Mucosa of rectum (tissue), 2 donors: ENCODE data around the gene USP37.

ENCODE experiments used
- H3K27ac ChIP-seq, 2 donors: one replicate each; pipeline ENCODE4 v1.7.0; 2013; ENCODE audit warnings: inconsistent platforms in 2 of 2, low read depth in 2 of 2, low read length in 2 of 2
- H3K27me3 ChIP-seq, 2 donors: one replicate each; pipeline ENCODE4 v1.7.0; 2013; ENCODE audit warnings: low read length in 2 of 2; ENCODE audit not compliant: control insufficient read depth in 2 of 2, insufficient read depth in 2 of 2
- H3K36me3 ChIP-seq, 2 donors: one replicate each; pipeline ENCODE4 v1.7.0; 2013; ENCODE audit warnings: low read length in 2 of 2; ENCODE audit not compliant: control insufficient read depth in 2 of 2, insufficient read depth in 2 of 2
- H3K4me1 ChIP-seq, 2 donors: one replicate each; pipeline ENCODE4 v1.7.0; 2013; ENCODE audit warnings: low read length in 2 of 2, mild to moderate bottlenecking in 1 of 2; ENCODE audit not compliant: control insufficient read depth in 2 of 2, insufficient read depth in 2 of 2
- H3K4me3 ChIP-seq, 2 donors: one replicate each; pipeline ENCODE4 v1.7.0; 2013; ENCODE audit warnings: low read length in 2 of 2
- H3K9ac ChIP-seq, 2 donors: one replicate each; pipeline ENCODE4 v1.7.0; 2013; ENCODE audit warnings: low read length in 2 of 2, low read depth in 1 of 2, mild to moderate bottlenecking in 1 of 2
- H3K9me3 ChIP-seq, 2 donors: one replicate each; pipeline ENCODE4 v1.7.0; 2013; ENCODE audit warnings: low read length in 2 of 2; ENCODE audit not compliant: control insufficient read depth in 2 of 2
- donor health status: healthy.
- donor health status: Normal muscosa, but diverticular disease.

The USP37 gene

GRCh38 chr2:218436992-218437391 lies 131.2 kb downstream of the USP37 start:
- peaks cover 42 to 60% of the 10 kb centered on the region in 2 donors for H3K36me3 ChIP-seq
- H3K27me3 ChIP-seq: no peaks in the 10 kb centered on the region
- no peak overlapping the region for H3K9ac ChIP-seq
- H3K27ac ChIP-seq: no peak overlapping the region
- H3K4me1 ChIP-seq: no peaks in the 10 kb centered on the region
- H3K4me3 ChIP-seq: no peak overlapping the region
- H3K9me3 ChIP-seq: no peaks in the 10 kb centered on the region

DNA sequence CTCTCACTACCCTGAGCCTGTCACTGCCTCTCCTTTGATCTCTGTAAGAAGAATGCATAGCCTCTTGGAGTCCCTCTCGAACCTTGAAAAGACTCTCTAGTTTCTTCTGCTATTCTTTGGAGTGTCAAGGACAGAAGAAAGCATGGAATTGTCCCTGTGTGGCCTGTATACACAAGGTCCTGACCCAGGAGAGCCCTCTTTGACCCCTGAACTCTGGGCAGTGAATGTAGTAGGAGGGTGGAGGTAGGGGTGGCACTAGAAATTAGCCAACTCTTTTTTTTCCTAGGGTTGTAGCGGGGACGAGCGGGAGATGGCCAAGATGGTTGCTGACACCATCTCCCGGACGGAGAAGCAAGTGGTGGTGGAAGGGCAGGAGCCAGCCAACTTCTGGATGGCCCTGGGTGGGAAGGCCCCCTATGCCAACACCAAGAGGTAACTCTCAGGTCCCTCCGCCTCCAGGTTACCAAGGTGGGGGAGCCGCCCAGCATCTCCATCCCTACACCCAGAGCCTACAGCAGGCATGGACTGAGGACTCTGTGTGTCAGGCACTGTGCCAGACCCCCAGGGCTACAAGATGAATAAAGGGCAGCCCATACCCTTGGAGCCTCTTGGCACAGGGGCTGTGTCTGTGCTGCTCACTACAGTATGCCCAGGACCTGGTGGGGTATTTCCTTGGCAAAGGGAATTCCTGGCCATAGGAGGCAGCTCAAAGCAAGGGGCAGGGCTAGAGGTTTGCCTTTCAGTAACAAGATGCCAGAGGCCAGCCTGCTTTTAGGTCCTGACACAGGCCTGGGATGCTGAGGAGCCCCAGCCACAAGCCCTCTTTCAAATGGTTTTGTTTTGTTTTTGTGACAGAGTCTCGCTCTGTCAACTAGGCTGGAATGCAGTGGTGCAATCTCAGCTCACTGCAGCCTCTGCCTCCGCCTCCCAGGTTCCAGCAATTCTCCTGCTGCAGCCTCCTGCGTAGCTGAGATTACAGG lies 132.9 kb downstream of the USP37 start:
- H3K9ac ChIP-seq: no peak overlapping the region
- no peak overlapping the region for H3K27ac ChIP-seq
- peaks cover 50 to 67% of the 10 kb centered on the region in 2 donors for H3K36me3 ChIP-seq
- no peaks in the 10 kb centered on the region for H3K9me3 ChIP-seq
- H3K4me3 ChIP-seq: no peak overlapping the region
- H3K27me3 ChIP-seq: no peaks in the 10 kb centered on the region
- no peaks in the 10 kb centered on the region for H3K4me1 ChIP-seq

DNA sequence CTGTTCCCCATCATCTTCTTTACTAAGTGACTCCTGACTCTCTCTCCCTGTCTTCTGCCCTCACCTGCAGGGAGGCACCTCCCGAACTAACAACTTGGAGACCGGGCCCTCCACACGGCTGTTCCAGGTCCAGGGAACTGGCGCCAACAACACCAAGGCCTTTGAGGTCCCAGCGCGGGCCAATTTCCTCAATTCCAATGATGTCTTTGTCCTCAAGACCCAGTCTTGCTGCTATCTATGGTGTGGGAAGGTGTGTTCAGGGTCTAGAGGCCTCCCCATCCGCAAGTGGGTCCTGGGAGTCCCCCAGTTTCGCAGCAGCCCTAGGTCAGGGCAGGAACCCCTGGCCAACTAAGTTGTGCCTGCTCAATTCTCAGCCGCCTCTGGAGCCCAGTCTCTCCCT lies 133.7 kb downstream of the USP37 start:
- Histone ChIP-seq H3K4me3 (no peak overlapping the region), H3K27ac (no peak overlapping the region), H3K4me1 (no peaks in the 10 kb centered on the region), H3K36me3 (peaks cover 55 to 70% of the 10 kb centered on the region in 2 donors), H3K27me3 (no peaks in the 10 kb centered on the region), H3K9me3 (no peaks in the 10 kb centered on the region), H3K9ac (no peak overlapping the region)

- Histone ChIP-seq H3K9me3 (no peaks in the 10 kb centered on the region), H3K27ac (no peak overlapping the region), H3K4me1 (no peaks in the 10 kb centered on the region), H3K4me3 (no peak overlapping the region), H3K27me3 (no peaks in the 10 kb centered on the region), H3K36me3 (peaks cover 58 to 71% of the 10 kb centered on the region in 2 donors), H3K9ac (no peak overlapping the region)
Observed at GRCh38 chr2:218432676-218433365, 135.3 kb downstream of the USP37 start.

GRCh38 chr2:218431878-218432277 lies 136.3 kb downstream of the USP37 start:
- H3K9ac ChIP-seq: no peak overlapping the region
- no peaks in the 10 kb centered on the region for H3K27me3 ChIP-seq
- H3K36me3 ChIP-seq: peaks cover 56 to 70% of the 10 kb centered on the region in 2 donors
- H3K9me3 ChIP-seq: no peaks in the 10 kb centered on the region
- H3K4me3 ChIP-seq: no peak overlapping the region
- H3K27ac ChIP-seq: no peak overlapping the region
- no peaks in the 10 kb centered on the region for H3K4me1 ChIP-seq

DNA sequence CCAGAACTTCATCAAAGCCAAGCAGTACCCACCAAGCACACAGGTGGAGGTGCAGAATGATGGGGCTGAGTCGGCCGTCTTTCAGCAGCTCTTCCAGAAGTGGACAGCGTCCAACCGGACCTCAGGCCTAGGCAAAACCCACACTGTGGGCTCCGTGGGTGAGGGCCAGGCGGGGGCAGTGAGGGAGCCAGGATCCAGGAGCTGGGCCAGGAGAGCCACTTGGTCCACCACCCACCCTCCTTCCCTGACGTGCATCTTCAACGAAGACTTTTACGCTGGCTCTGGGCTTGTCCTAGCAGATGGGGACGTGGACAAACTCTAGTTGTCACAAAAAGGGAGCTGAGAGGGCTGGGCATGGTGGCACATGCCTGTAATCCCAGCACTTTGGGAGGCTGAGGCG lies 137.4 kb downstream of the USP37 start:
- Histone ChIP-seq H3K4me3 (no peak overlapping the region), H3K27ac (no peak overlapping the region), H3K9me3 (no peaks in the 10 kb centered on the region), H3K27me3 (no peaks in the 10 kb centered on the region), H3K9ac (no peak overlapping the region), H3K36me3 (peaks cover 48 to 61% of the 10 kb centered on the region in 2 donors), H3K4me1 (no peaks in the 10 kb centered on the region)

GRCh38 chr2:218429911-218430692 lies 138.0 kb downstream of the USP37 start:
- Histone ChIP-seq H3K27ac (no peak overlapping the region), H3K9me3 (no peaks in the 10 kb centered on the region), H3K4me1 (no peaks in the 10 kb centered on the region), H3K36me3 (peaks cover 50 to 62% of the 10 kb centered on the region in 2 donors), H3K4me3 (no peak overlapping the region), H3K9ac (no peak overlapping the region), H3K27me3 (no peaks in the 10 kb centered on the region)

DNA sequence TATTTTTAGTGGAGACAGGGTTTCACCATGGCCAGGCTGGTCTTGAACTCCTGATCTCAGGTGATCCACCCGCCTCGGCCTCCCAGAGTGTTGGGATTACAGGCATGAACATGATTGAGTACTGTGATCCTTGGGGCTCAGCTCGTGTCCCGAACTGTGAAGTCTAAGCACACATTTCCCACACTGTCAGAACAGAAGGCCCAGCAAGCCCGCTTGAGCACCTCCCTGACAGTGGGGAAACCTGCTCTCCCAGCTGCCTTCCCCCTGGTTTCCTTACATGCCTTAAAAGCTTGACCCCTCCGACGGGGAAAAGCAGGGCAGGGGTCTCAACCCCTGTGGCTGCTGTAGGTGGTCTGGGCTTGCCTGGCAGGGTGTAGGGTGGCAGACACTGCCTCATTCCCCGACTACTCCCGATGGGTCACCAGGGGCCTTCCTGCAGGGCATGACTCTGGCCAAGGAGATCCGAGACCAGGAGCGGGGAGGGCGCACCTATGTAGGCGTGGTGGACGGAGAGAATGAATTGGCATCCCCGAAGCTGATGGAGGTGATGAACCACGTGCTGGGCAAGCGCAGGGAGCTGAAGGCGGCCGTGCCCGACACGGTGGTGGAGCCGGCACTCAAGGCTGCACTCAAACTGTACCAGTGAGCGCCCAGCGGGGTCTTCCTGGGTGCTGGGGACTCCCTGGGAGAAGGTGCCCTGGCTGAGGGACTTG lies 139.1 kb downstream of the USP37 start:
- Histone ChIP-seq H3K4me1 (no peaks in the 10 kb centered on the region), H3K27me3 (no peaks in the 10 kb centered on the region), H3K36me3 (peaks cover 46 to 61% of the 10 kb centered on the region in 2 donors), H3K27ac (no peak overlapping the region), H3K4me3 (no peak overlapping the region), H3K9me3 (no peaks in the 10 kb centered on the region), H3K9ac (no peak overlapping the region)

DNA sequence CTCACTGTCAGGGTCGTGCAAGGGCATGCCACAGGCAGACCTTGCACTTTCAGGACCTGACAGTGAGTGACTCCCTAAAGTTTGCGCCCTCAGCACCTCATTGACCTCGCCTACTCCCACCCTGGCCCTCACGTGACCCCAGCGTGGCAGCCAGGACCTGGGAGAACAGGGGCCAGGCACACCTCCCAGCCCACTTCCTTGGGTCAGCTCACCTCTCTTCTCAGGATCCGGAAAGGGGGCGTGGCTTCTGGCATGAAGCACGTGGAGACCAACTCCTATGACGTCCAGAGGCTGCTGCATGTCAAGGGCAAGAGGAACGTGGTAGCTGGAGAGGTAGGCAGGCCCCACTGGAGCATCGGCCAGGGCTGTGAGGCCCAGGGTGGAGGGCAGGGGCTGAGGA lies 140.4 kb downstream of the USP37 start:
- Histone ChIP-seq H3K36me3 (peaks cover 43 to 60% of the 10 kb centered on the region in 2 donors), H3K4me3 (no peak overlapping the region), H3K4me1 (no peaks in the 10 kb centered on the region), H3K9ac (no peak overlapping the region), H3K27me3 (no peaks in the 10 kb centered on the region), H3K9me3 (no peaks in the 10 kb centered on the region), H3K27ac (no peak overlapping the region)
